Neural progenitor cell (in vitro differentiated cells): ENCODE results near the gene SPARCL1. TPM values are rescaled to one million over a fixed set of nuclear protein-coding genes. Genes with fewer than 3 reads are reported as not detected.

Source experiments
- DNase-seq: peaks from one replicate; pipeline ENCODE4 v3.0.0-alpha.2; 2016; ENCODE audit warnings: low spot score
- H2AFZ ChIP-seq: fragments of 200-600 bp; sonication (generic); replicated peaks from 2 replicates; pipeline ENCODE4 v1.6.1; 2016; ENCODE audit warnings: antibody characterized with exemption
- H3F3A ChIP-seq: fragments of 200-600 bp; sonication (generic); 2 replicates; pipeline ENCODE4 v1.6.1; 2016; ENCODE audit warnings: antibody characterized with exemption, low read depth
- H3K27ac ChIP-seq: fragments of 200-600 bp; sonication (generic); 2 replicates; pipeline ENCODE4 v1.5.1; 2016; ENCODE audit warnings: mild to moderate bottlenecking
- H3K27me3 ChIP-seq: fragments of 200-600 bp; sonication (generic); 2 replicates; pipeline ENCODE4 v1.6.1; 2016; ENCODE audit warnings: mild to moderate bottlenecking, moderate library complexity
- H3K36me3 ChIP-seq: fragments of 200-600 bp; sonication (generic); 2 replicates; pipeline ENCODE4 v1.5.1; 2016
- H3K4me1 ChIP-seq: fragments of 200-600 bp; sonication (generic); 2 replicates; pipeline ENCODE4 v1.6.1; 2016; ENCODE audit warnings: mixed run types
- H3K4me2 ChIP-seq: fragments of 200-600 bp; sonication (generic); 2 replicates; pipeline ENCODE4 v1.6.1; 2016
- H3K4me3 ChIP-seq: fragments of 200-600 bp; sonication (generic); 2 replicates; pipeline ENCODE4 v1.5.1; 2016
- H3K79me2 ChIP-seq: fragments of 200-600 bp; sonication (generic); 2 replicates; pipeline ENCODE4 v1.6.1; 2016; ENCODE audit warnings: low read depth
- H3K9ac ChIP-seq: fragments of 200-600 bp; sonication (generic); 2 replicates; pipeline ENCODE4 v1.6.1; 2016
- H3K9me3 ChIP-seq: fragments of 200-600 bp; sonication (generic); 2 replicates; pipeline ENCODE4 v1.5.1; 2016; ENCODE audit warnings: low read depth
- H4K20me1 ChIP-seq: fragments of 200-600 bp; sonication (generic); 2 replicates; pipeline ENCODE4 v1.6.1; 2016; ENCODE audit warnings: low read depth
- H3K27ac Mint-ChIP-seq: 3 replicates; pipeline ENCODE4 v1.8.0; 2021; ENCODE audit warnings: mixed read lengths
- H3K27me3 Mint-ChIP-seq: 2 replicates; pipeline ENCODE4 v1.8.0; 2022; ENCODE audit warnings: low read depth, mild to moderate bottlenecking, inconsistent platforms, moderate library complexity, mixed read lengths; ENCODE audit not compliant: insufficient read depth
- H3K36me3 Mint-ChIP-seq: 3 replicates; pipeline ENCODE4 v1.8.0; 2021; ENCODE audit warnings: mixed read lengths
- H3K4me1 Mint-ChIP-seq: 3 replicates; pipeline ENCODE4 v1.8.0; 2021; ENCODE audit warnings: mixed read lengths
- H3K4me3 Mint-ChIP-seq: 3 replicates; pipeline ENCODE4 v1.8.0; 2021; ENCODE audit warnings: mild to moderate bottlenecking, moderate library complexity, mixed read lengths
- H3K9me3 Mint-ChIP-seq: 3 replicates; pipeline ENCODE4 v1.8.0; 2020; ENCODE audit warnings: mixed read lengths
- CTCF ChIP-seq: fragments of 200-600 bp; sonication (generic); IDR thresholded peaks from 2 replicates; pipeline ENCODE4 v1.5.1; 2017; ENCODE audit warnings: antibody characterized with exemption, mild to moderate bottlenecking
- EZH2 ChIP-seq: fragments of 200-600 bp; sonication (generic); IDR thresholded peaks from 2 replicates; pipeline ENCODE4 v1.6.1; 2017; ENCODE audit warnings: antibody characterized with exemption, mild to moderate bottlenecking, moderate library complexity
- EZH2phosphoT487 ChIP-seq: fragments of 200-600 bp; sonication (generic); IDR thresholded peaks from 2 replicates; pipeline ENCODE4 v1.6.1; 2017; ENCODE audit warnings: antibody characterized with exemption
- total RNA-seq: library from RNA; depleted of rRNA; stranded (reverse); fragments of >200 nt; gene quantifications from 2 replicates; pipeline ENCODE4 v1.2.3, GENCODE V29; 2015; ENCODE audit warnings: low replicate concordance

The SPARCL1 gene
- total RNA-seq, 1 donor from 2014 or later: not detected

GRCh38 chr4:87553182-87553581, 24.0 kb upstream of the SPARCL1 start:
- H3K36me3 Mint-ChIP-seq: no peaks in the 10 kb centered on the region
- H3K4me3 ChIP-seq: no peak overlapping the region
- no peaks in the 10 kb centered on the region for H3K36me3 ChIP-seq
- no peak overlapping the region for H3K27ac Mint-ChIP-seq
- H2AFZ ChIP-seq: no peak overlapping the region
- peaks cover 6% of the 10 kb centered on the region for H3F3A ChIP-seq
- H4K20me1 ChIP-seq: no peaks in the 10 kb centered on the region
- H3K9ac ChIP-seq: no peak overlapping the region
- no peaks in the 10 kb centered on the region for H3K9me3 Mint-ChIP-seq
- no peak for DNase-seq
- H3K4me3 Mint-ChIP-seq: no peak overlapping the region
- no peak overlapping the region for H3K27ac ChIP-seq
- H3K9me3 ChIP-seq: no peaks in the 10 kb centered on the region
- no peak overlapping the region for H3K4me2 ChIP-seq
- peaks cover 11% of the 10 kb centered on the region for H3K4me1 ChIP-seq
- H3K79me2 ChIP-seq: no peaks in the 10 kb centered on the region
- no peaks in the 10 kb centered on the region for H3K27me3 Mint-ChIP-seq
- H3K4me1 Mint-ChIP-seq: peaks cover 16% of the 10 kb centered on the region
- TF ChIP-seq CTCF: no peak
- TF ChIP-seq EZH2: no peak
- TF ChIP-seq EZH2phosphoT487: no peak
- H3K27me3 ChIP-seq: no peaks in the 10 kb centered on the region

GRCh38 chr4:87551361-87551760, 22.2 kb upstream of the SPARCL1 start:
- H3K36me3 ChIP-seq: no peaks in the 10 kb centered on the region
- Mint-ChIP-seq H3K4me1 (peaks cover 16% of the 10 kb centered on the region), H3K9me3 (no peaks in the 10 kb centered on the region), H3K27ac (peak overlapping the region; percentile 46), H3K36me3 (no peaks in the 10 kb centered on the region), H3K27me3 (no peaks in the 10 kb centered on the region), H3K4me3 (no peak overlapping the region)
- no peaks in the 10 kb centered on the region for H3K79me2 ChIP-seq
- TF ChIP-seq CTCF: no peak
- no peak for TF ChIP-seq EZH2
- TF ChIP-seq EZH2phosphoT487: no peak
- H2AFZ ChIP-seq: no peak overlapping the region
- peak overlapping the region; percentile 13 for H3K4me2 ChIP-seq
- H3K9me3 ChIP-seq: no peaks in the 10 kb centered on the region
- no peaks in the 10 kb centered on the region for H4K20me1 ChIP-seq
- H3K27ac ChIP-seq: no peak overlapping the region
- no peak overlapping the region for H3K4me3 ChIP-seq
- no peaks in the 10 kb centered on the region for H3K27me3 ChIP-seq
- H3K9ac ChIP-seq: no peak overlapping the region
- peaks cover 6% of the 10 kb centered on the region for H3F3A ChIP-seq
- H3K4me1 ChIP-seq: peaks cover 11% of the 10 kb centered on the region
- peak; percentile 44 for DNase-seq

- Mint-ChIP-seq H3K4me1 (peaks cover 21% of the 10 kb centered on the region), H3K27me3 (peaks cover 2% of the 10 kb centered on the region), H3K9me3 (no peaks in the 10 kb centered on the region), H3K4me3 (no peak overlapping the region), H3K27ac (no peak overlapping the region), H3K36me3 (no peaks in the 10 kb centered on the region)
- Histone ChIP-seq H3K9ac (no peak overlapping the region), H3K79me2 (no peaks in the 10 kb centered on the region), H3F3A (peaks cover 6% of the 10 kb centered on the region), H3K9me3 (no peaks in the 10 kb centered on the region), H3K27me3 (no peaks in the 10 kb centered on the region), H3K4me3 (no peak overlapping the region), H3K4me2 (no peak overlapping the region), H3K4me1 (peaks cover 14% of the 10 kb centered on the region), H3K36me3 (no peaks in the 10 kb centered on the region), H4K20me1 (no peaks in the 10 kb centered on the region), H3K27ac (no peak overlapping the region), H2AFZ (no peak overlapping the region)
- TF ChIP-seq EZH2phosphoT487 (no peak), CTCF (no peak), EZH2 (no peak)
- no peak for DNase-seq
These were observed 18.0 kb upstream of the SPARCL1 start for GRCh38 chr4:87547016-87547708.
